ENCODE results near the gene JCHAIN. TPM values are rescaled to one million over a fixed set of nuclear protein-coding genes. Genes with fewer than 3 reads are reported as not detected.

Gene JCHAIN
- total RNA-seq, result 2.7 TPM

DNA sequence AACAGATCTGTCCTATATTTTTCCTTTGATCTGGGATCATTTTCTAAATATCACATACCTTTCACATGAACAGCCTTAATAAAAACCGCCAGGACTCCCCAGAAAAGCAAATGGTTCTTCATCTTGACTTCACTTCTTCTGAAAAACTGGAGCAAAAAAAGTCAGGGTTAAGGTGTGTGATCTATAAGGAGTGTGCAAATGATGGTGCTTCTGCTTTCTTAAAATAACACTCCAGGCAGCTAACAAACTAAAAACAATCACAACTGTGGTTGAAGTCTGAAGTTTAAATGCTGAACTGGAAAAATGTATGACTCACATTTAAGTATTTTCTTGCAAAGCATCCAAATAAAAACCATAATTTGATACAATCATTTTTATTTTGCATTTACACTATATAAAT is at the start of gene JCHAIN:
Gene JCHAIN (minus strand): TSS at position 140 of the 400 bp plus-strand sequence. CDS start 18 bp downstream, at position 122.
- Histone ChIP-seq H3K4me1 (no peaks in the 10 kb centered on the region), H3K27me3 (no peaks in the 10 kb centered on the region), H3K4me3 (no peak within 1 kb of the TSS), H3K9me3 (no peaks in the 10 kb centered on the region), H3K36me3 (no peaks in the 10 kb centered on the region), H3K27ac (no peak within 1 kb of the TSS)
- no peak for DNase-seq (ENCODE audit: extremely low spot score in 2 of 2)
- TF ChIP-seq, protein P1, sequence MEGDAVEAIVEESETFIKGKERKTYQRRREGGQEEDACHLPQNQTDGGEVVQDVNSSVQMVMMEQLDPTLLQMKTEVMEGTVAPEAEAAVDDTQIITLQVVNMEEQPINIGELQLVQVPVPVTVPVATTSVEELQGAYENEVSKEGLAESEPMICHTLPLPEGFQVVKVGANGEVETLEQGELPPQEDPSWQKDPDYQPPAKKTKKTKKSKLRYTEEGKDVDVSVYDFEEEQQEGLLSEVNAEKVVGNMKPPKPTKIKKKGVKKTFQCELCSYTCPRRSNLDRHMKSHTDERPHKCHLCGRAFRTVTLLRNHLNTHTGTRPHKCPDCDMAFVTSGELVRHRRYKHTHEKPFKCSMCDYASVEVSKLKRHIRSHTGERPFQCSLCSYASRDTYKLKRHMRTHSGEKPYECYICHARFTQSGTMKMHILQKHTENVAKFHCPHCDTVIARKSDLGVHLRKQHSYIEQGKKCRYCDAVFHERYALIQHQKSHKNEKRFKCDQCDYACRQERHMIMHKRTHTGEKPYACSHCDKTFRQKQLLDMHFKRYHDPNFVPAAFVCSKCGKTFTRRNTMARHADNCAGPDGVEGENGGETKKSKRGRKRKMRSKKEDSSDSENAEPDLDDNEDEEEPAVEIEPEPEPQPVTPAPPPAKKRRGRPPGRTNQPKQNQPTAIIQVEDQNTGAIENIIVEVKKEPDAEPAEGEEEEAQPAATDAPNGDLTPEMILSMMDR (IDR thresholded peaks at IDR 0.05), result no peak
- no peak for TF ChIP-seq POLR2A (IDR thresholded peaks at IDR 0.05)
- TF ChIP-seq POLR2AphosphoS5 (IDR thresholded peaks at IDR 0.05; ENCODE audit: insufficient read depth in 1 of 2, low read depth in 1 of 2), result no peak
- intact Hi-C loops (cut with DNase I), result no loop called here

DNA sequence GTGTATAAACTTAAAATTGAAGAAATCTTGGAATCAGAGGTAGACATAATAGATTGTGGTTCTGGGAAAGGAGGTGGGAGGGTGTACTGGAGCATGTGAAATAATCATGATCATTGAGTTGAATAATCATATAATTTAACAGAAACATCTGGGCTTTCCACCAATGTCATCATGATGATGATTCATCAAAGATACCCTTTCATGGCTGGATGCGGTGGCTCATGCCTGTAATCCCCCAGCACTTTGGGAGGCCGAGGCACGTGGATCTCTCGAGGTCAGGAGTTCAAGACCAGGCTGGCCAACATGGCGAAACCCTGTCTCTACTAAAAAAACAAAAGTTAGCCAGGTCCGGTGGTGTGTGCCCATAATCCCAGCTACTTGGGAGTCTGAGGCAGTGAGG is 48.8 kb upstream of the JCHAIN start:
- no peaks in the 10 kb centered on the region for H3K9me3 ChIP-seq
- no peak overlapping the region for H3K4me3 ChIP-seq
- no peak overlapping the region for H3K27ac ChIP-seq
- no peak for TF ChIP-seq POLR2A (IDR thresholded peaks at IDR 0.05)
- no peak for TF ChIP-seq POLR2AphosphoS5 (IDR thresholded peaks at IDR 0.05; ENCODE audit: insufficient read depth in 1 of 2, low read depth in 1 of 2)
- TF ChIP-seq, protein P1 (IDR thresholded peaks at IDR 0.05), result no peak
- no peaks in the 10 kb centered on the region for H3K36me3 ChIP-seq
- intact Hi-C loops (cut with DNase I), result no loop called here
- DNase-seq (ENCODE audit: extremely low spot score in 2 of 2), result no peak
- no peaks in the 10 kb centered on the region for H3K27me3 ChIP-seq
- no peaks in the 10 kb centered on the region for H3K4me1 ChIP-seq

DNA sequence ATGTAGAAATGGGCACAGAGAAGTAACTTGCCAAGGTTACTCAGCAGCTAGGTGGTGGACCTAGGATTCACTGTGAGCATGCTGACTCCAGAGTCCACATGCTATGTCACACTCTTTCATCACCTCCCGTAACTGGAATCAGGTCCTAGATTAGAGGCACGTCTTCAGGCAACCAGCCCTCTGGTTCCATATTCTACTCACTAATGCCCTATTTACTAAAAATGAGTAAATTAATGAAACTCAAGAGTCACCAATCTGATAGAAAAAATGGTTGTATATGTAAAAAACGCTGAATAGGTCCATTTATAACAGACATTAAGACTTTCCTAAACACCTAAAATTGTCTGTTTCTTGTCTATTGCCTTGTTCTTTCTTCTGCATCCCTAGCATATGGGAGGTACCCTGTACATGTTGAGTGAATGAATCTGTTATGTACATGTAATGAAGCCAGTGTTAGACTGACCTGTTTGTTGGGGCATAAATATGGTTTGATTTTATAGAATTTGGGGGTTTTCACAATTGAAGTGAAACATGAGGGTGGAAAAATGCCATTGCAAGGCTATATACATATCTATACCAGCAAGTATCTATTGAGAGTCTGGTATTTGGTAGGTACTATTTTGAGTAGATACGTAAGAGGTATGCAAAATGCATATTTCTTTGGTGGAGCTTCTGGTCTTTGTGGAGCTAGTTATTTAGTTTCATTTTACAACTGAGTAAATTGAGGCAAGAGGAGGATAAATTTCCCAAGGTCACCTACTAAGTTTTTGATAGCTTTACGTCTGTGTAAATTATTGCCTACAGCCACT is 48.0 kb upstream of the JCHAIN start:
- intact Hi-C loops (cut with DNase I), result no loop called here
- Histone ChIP-seq H3K4me3 (no peak overlapping the region), H3K27me3 (no peaks in the 10 kb centered on the region), H3K27ac (no peak overlapping the region), H3K36me3 (no peaks in the 10 kb centered on the region), H3K9me3 (no peaks in the 10 kb centered on the region), H3K4me1 (no peaks in the 10 kb centered on the region)
- DNase-seq (ENCODE audit: extremely low spot score in 2 of 2), result no peak
- TF ChIP-seq POLR2A (IDR thresholded peaks at IDR 0.05), result no peak
- no peak for TF ChIP-seq POLR2AphosphoS5 (IDR thresholded peaks at IDR 0.05; ENCODE audit: insufficient read depth in 1 of 2, low read depth in 1 of 2)
- TF ChIP-seq, protein P1 (IDR thresholded peaks at IDR 0.05), result no peak

DNA sequence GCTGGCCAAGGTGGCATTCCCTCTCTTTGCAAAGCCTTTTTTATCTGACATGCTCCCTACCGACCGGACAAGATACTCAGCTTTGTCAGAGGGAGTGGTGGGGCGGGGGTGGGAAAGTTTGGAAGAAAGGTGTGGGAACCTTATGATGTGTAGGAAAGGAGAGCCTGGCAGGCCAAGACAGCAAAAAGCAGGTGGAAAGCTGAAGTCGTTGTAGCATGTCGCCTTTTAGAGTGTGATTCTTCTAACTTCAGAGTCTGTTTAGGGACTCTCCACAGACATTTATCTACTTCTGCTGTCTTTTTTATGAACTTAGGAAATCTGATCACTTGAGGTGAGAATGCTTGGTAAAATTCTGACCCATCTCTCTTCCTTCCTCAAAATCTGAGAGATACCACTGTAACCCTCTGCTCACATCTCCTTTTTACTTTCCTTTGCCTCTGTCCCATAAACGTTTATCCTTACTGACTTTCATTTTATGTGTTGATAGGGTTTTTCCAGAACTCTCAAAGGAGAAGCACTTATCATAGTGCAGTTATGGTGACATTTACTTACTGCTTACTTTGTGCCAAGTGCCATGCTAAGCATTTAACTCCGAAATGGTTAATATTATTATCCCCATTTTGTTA is 47.3 kb upstream of the JCHAIN start:
- DNase-seq (ENCODE audit: extremely low spot score in 2 of 2), result no peak
- TF ChIP-seq, protein P1 (IDR thresholded peaks at IDR 0.05), result no peak
- TF ChIP-seq POLR2A (IDR thresholded peaks at IDR 0.05) (no peak), POLR2AphosphoS5 (IDR thresholded peaks at IDR 0.05; ENCODE audit: insufficient read depth in 1 of 2, low read depth in 1 of 2) (no peak)
- Histone ChIP-seq H3K9me3 (no peaks in the 10 kb centered on the region), H3K27me3 (no peaks in the 10 kb centered on the region), H3K4me3 (no peak overlapping the region), H3K4me1 (no peaks in the 10 kb centered on the region), H3K27ac (no peak overlapping the region), H3K36me3 (no peaks in the 10 kb centered on the region)
- intact Hi-C loops (cut with DNase I), result no loop called here

All from vagina (tissue), 2 donors.